Loucy (cell line): Measurements from ENCODE around the gene USP5.

Experiments used
- H2AFZ ChIP-seq: fragments of 200-600 bp; sonication (generic); 2 replicates; pipeline ENCODE4 v1.6.0; 2016; ENCODE audit warnings: antibody characterized with exemption, mild to moderate bottlenecking, low read length, moderate library complexity
- H3F3A ChIP-seq: fragments of 200-600 bp; 2 replicates; pipeline ENCODE4 v1.6.0; 2016; ENCODE audit warnings: antibody characterized with exemption, low read depth, mild to moderate bottlenecking
- H3K27me3 ChIP-seq: fragments of 200-600 bp; sonication (generic); 2 replicates; pipeline ENCODE4 v1.6.1; 2014; ENCODE audit warnings: low read length, mild to moderate bottlenecking; ENCODE audit not compliant: insufficient read depth, poor library complexity, severe bottlenecking
- H3K36me3 ChIP-seq: fragments of 200-600 bp; sonication (generic); 2 replicates; pipeline ENCODE4 v1.6.1; 2016; ENCODE audit warnings: low read length; ENCODE audit not compliant: insufficient read depth
- H3K4me1 ChIP-seq: fragments of 200-600 bp; sonication (generic); 2 replicates; pipeline ENCODE4 v1.5.1; 2014; ENCODE audit warnings: low read length, mild to moderate bottlenecking; ENCODE audit not compliant: insufficient read depth, poor library complexity, severe bottlenecking
- H3K4me2 ChIP-seq: fragments of 200-600 bp; sonication (generic); 2 replicates; pipeline ENCODE4 v1.6.0; 2014; ENCODE audit warnings: antibody characterized with exemption, low read length, low read depth, mild to moderate bottlenecking; ENCODE audit not compliant: poor library complexity, severe bottlenecking
- H3K4me3 ChIP-seq: fragments of 200-600 bp; sonication (generic); 2 replicates; pipeline ENCODE4 v1.5.1; 2014; ENCODE audit warnings: low read length, mild to moderate bottlenecking, mixed read lengths; ENCODE audit not compliant: poor library complexity, severe bottlenecking
- H3K79me2 ChIP-seq: fragments of 200-600 bp; sonication (generic); 2 replicates; pipeline ENCODE4 v1.6.1; 2014; ENCODE audit warnings: low read length; ENCODE audit not compliant: insufficient read depth
- H3K9ac ChIP-seq: fragments of 200-600 bp; sonication (generic); 2 replicates; pipeline ENCODE4 v1.6.0; 2014; ENCODE audit warnings: mild to moderate bottlenecking, low read depth, low read length, moderate library complexity; ENCODE audit not compliant: poor library complexity, severe bottlenecking
- H3K9me2 ChIP-seq: fragments of 200-600 bp; sonication (generic); replicated peaks from 2 replicates; pipeline ENCODE4 v1.6.1; 2016; ENCODE audit warnings: low read depth, low read length, mixed read lengths
- H3K9me3 ChIP-seq: fragments of 200-600 bp; sonication (generic); 2 replicates; pipeline ENCODE4 v1.6.1; 2014; ENCODE audit warnings: mild to moderate bottlenecking, antibody characterized with exemption, low read length, low read depth; ENCODE audit not compliant: insufficient read depth
- H4K20me1 ChIP-seq: fragments of 200-600 bp; sonication (generic); 2 replicates; pipeline ENCODE4 v1.6.0; 2014; ENCODE audit warnings: antibody characterized with exemption, low read length, mild to moderate bottlenecking; ENCODE audit not compliant: insufficient read depth, poor library complexity, severe bottlenecking
- CTCF ChIP-seq: fragments of 200-600 bp; sonication (generic); conservative IDR thresholded peaks from 2 replicates; pipeline ENCODE4 v1.5.1; 2014; ENCODE audit warnings: mild to moderate bottlenecking, antibody characterized with exemption, low read length
- EZH2phosphoT487 ChIP-seq: fragments of 200-600 bp; IDR thresholded peaks from 2 replicates; pipeline ENCODE4 v1.6.1; 2018; ENCODE audit warnings: antibody characterized with exemption, mild to moderate bottlenecking, moderate library complexity, borderline replicate concordance

USP5 gene

GRCh38 chr12:6840330-6840729 is 11.6 kb upstream of the USP5 start:
- no peaks in the 10 kb centered on the region for H4K20me1 ChIP-seq
- no peak overlapping the region for H3K4me3 ChIP-seq
- H3K79me2 ChIP-seq, result no peaks in the 10 kb centered on the region
- H3K36me3 ChIP-seq, result peaks cover 6% of the 10 kb centered on the region; the same call in 1 of the 2 replicates
- H3K4me1 ChIP-seq, result peaks cover 5% of the 10 kb centered on the region
- H3K9me2 ChIP-seq, result no peaks in the 10 kb centered on the region
- H3F3A ChIP-seq, result no peaks in the 10 kb centered on the region
- no peaks in the 10 kb centered on the region for H3K9me3 ChIP-seq
- no peak overlapping the region for H3K4me2 ChIP-seq
- H2AFZ ChIP-seq, result no peak overlapping the region
- H3K27me3 ChIP-seq, result no peaks in the 10 kb centered on the region
- no peak overlapping the region for H3K9ac ChIP-seq
- TF ChIP-seq EZH2phosphoT487 (no peak), CTCF (no peak)

GRCh38 chr12:6840761-6841515 is 11.0 kb upstream of the USP5 start, which contains the start of gene GNB3:
Gene GNB3 (plus strand): TSS chr12:6840925. CDS start chr12:6841288, 363 bp downstream.
- Histone ChIP-seq H3K27me3 (no peaks in the 10 kb centered on the region), H3F3A (no peaks in the 10 kb centered on the region), H3K36me3 (peaks cover 9% of the 10 kb centered on the region; the same call in 1 of the 2 replicates), H3K4me1 (peaks cover 5% of the 10 kb centered on the region), H2AFZ (no peak within 1 kb of the TSS), H3K9me3 (no peaks in the 10 kb centered on the region), H3K79me2 (no peaks in the 10 kb centered on the region), H3K9ac (no peak within 1 kb of the TSS), H3K4me2 (no peak within 1 kb of the TSS), H3K9me2 (no peaks in the 10 kb centered on the region), H3K4me3 (no peak within 1 kb of the TSS), H4K20me1 (no peaks in the 10 kb centered on the region)
- TF ChIP-seq EZH2phosphoT487 (no peak), CTCF (no peak)

GRCh38 chr12:6842075-6842474 is 9.9 kb upstream of the USP5 start:
- Histone ChIP-seq H3K36me3 (peaks cover 21% of the 10 kb centered on the region; the same call in 1 of the 2 replicates), H3K4me1 (peaks cover 5% of the 10 kb centered on the region), H3K4me3 (no peak overlapping the region), H3F3A (no peaks in the 10 kb centered on the region), H3K9me2 (no peaks in the 10 kb centered on the region), H3K9ac (no peak overlapping the region), H2AFZ (no peak overlapping the region), H4K20me1 (no peaks in the 10 kb centered on the region), H3K4me2 (no peak overlapping the region), H3K79me2 (peaks cover 7% of the 10 kb centered on the region; the same call in 1 of the 2 replicates), H3K27me3 (no peaks in the 10 kb centered on the region), H3K9me3 (no peaks in the 10 kb centered on the region)
- TF ChIP-seq EZH2phosphoT487 (no peak), CTCF (no peak)
